ENCODE results near the gene BMPR2.

The BMPR2 gene

GRCh38 chr2:202375609-202376408, at the start of gene BMPR2:
TSS of gene BMPR2 (plus strand) at chr2:202376327. CDS start at chr2:202377475, 1,148 bp downstream.
- TF ChIP-seq GATA2 (IDR thresholded peaks at IDR 0.05; ENCODE audit: low read depth, low read length), result no peak
- TF ChIP-seq GATA3 (IDR thresholded peaks at IDR 0.05; ENCODE audit: low read depth, low read length), result no peak

DNA sequence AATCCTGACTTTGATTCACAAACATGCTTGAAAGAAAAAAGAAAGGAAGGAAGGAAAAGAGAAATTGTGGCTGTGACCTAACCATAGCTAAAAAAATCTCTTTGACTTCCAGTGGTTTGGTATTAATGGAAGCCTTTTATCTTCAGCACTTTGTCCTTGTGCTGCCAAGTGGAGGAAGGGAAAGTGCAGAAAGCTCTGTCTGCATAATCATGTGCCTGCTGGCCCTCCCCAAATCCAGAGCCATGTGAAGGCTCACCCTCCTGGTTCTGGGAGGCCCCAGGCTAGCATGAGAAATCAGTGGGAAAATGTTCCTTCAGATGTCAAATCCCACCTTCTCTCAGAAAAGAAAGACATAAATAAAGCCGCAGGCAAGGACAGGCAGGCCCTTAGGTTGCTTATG, 48.3 kb upstream of the BMPR2 start:
- TF ChIP-seq GATA3 (IDR thresholded peaks at IDR 0.05; ENCODE audit: low read depth, low read length) (no peak), GATA2 (IDR thresholded peaks at IDR 0.05; ENCODE audit: low read depth, low read length) (no peak)

GRCh38 chr2:202335791-202336467, 40.2 kb upstream of the BMPR2 start:
- TF ChIP-seq GATA2 (IDR thresholded peaks at IDR 0.05; ENCODE audit: low read depth, low read length) (no peak), GATA3 (IDR thresholded peaks at IDR 0.05; ENCODE audit: low read depth, low read length) (no peak)

DNA sequence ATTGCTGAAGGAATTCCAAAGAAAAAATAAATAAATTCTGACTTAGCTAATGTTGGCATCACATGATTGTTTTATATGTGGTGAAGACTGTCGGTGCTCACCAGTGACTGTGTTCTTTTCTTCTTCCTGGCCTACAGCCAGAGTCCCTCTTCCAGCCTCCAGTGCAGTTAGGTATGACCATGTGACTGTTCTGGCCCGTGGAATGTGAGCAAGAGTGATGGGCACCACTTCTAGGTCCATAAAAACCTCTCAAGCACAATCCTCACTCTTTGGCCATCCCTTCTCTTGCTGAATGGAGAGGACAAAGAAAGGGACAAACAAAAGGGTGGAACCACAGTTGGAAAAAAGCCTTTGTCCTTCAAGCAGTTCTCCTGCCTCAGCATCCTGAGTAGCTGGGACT, 39.0 kb upstream of the BMPR2 start:
- TF ChIP-seq GATA3 (IDR thresholded peaks at IDR 0.05; ENCODE audit: low read depth, low read length), result no peak
- TF ChIP-seq GATA2 (IDR thresholded peaks at IDR 0.05; ENCODE audit: low read depth, low read length), result no peak

- TF ChIP-seq GATA2 (IDR thresholded peaks at IDR 0.05; ENCODE audit: low read depth, low read length) (no peak), GATA3 (IDR thresholded peaks at IDR 0.05; ENCODE audit: low read depth, low read length) (no peak)
Observed at GRCh38 chr2:202337706-202338346, 38.3 kb upstream of the BMPR2 start.

GRCh38 chr2:202339071-202339870, 36.9 kb upstream of the BMPR2 start:
- TF ChIP-seq GATA2 (IDR thresholded peaks at IDR 0.05; ENCODE audit: low read depth, low read length), result no peak
- no peak for TF ChIP-seq GATA3 (IDR thresholded peaks at IDR 0.05; ENCODE audit: low read depth, low read length)

DNA sequence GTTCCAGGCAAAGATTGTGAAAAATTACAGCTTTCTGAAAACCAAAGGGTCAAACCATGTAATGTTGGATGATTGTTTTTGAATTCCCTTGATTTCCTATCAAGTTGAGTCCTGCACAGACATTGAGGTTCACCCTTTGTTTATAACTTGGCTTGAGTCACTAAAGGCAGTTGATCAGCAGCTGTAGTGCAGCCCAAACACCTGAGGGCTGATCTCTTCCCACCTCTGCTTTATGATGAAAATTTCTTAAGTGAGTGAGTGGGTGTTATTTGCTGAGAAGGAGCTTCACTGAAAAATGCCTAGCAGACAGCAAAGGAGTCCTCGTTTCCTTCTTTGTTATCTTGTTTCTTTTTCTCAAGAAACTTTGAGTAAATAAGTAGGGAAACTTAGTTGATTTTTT, 31.9 kb upstream of the BMPR2 start:
- TF ChIP-seq GATA3 (IDR thresholded peaks at IDR 0.05; ENCODE audit: low read depth, low read length), result no peak
- no peak for TF ChIP-seq GATA2 (IDR thresholded peaks at IDR 0.05; ENCODE audit: low read depth, low read length)

GRCh38 chr2:202346180-202346579, 29.9 kb upstream of the BMPR2 start:
- no peak for TF ChIP-seq GATA2 (IDR thresholded peaks at IDR 0.05; ENCODE audit: low read depth, low read length)
- TF ChIP-seq GATA3 (IDR thresholded peaks at IDR 0.05; ENCODE audit: low read depth, low read length), result no peak

DNA sequence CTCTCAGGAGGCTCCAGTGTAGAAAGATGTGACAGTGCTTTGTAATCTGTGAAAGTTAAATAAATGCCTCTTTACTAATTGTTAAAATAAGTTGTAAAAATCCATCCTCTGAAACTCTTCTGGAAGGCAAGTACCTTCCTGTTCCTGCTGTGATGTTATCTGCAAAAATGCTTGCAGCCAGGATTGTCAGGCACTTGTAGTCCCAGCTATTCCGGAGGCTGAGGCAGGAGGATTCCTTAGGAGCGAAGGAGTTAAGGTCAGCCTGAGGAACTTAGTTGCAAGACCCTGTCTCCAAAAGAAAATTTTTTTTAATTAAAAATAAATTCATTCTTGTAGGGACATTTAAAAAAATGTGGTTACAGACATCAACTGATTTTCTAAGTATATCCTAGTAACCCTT, 22.7 kb upstream of the BMPR2 start:
- TF ChIP-seq GATA3 (IDR thresholded peaks at IDR 0.05; ENCODE audit: low read depth, low read length) (no peak), GATA2 (IDR thresholded peaks at IDR 0.05; ENCODE audit: low read depth, low read length) (no peak)

DNA sequence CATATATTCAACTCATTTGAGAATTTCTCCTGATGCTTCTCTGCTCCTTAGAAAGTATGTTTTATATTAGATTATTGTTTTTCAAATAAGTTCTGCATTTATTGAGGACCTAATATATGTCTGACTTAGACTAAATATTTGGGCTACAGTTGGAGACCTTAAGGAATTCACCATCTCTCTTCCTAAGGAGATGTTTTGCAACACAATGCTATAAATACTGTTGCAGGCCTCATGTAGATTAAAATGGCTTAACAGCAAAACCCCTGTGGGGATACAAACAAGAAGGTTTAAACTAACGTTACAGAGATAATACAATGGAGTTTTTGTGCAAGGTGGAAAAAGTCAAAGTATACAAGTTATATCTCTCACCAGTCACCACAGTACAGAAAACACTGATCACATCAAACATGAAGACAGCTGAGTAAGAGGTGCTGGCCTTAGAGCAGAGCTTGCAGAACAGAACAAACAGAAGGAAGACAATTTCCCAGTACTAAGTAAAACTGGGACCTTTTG, 20.1 kb upstream of the BMPR2 start:
- TF ChIP-seq GATA3 (IDR thresholded peaks at IDR 0.05; ENCODE audit: low read depth, low read length), result no peak
- TF ChIP-seq GATA2 (IDR thresholded peaks at IDR 0.05; ENCODE audit: low read depth, low read length), result no peak

DNA sequence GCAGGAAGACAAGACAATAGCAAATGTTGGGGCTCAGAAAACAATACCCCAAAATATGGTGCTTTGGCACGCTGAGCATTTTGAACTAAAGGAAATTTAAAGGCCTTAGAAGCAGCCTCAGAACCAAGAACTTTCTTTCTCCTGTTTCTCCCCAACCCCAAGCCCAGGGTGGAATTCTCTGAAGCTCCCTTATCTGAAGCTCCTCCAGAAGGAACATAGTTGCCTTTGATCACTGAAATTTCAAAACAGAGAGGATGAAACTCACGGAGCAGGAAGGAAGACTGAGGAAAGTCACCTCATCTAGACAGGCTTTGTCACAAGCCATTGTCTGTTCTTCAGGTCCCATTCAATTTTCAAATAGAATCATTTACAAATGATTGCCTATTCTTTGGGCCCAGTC, 15.5 kb upstream of the BMPR2 start:
- TF ChIP-seq GATA2 (IDR thresholded peaks at IDR 0.05; ENCODE audit: low read depth, low read length) (no peak), GATA3 (IDR thresholded peaks at IDR 0.05; ENCODE audit: low read depth, low read length) (no peak)

DNA sequence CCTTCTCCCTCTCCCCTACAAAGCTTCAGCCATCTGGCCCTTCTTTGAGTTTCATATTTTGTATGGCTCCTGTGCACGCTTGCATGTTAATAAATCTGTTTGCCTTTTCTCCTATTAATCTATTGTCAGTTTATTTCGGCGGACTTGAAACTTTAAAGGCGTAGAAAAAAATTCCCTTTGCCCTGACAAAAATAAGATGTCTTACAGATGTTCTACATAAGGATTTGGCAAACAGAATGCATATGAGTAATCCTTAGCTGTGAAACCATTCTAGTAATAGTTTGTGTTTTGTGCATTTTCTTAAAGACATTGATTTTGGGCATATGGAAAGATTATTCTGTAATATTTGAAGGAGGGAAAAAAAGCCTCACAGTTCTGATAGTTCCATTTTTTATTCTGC, 15.0 kb upstream of the BMPR2 start:
- TF ChIP-seq GATA2 (IDR thresholded peaks at IDR 0.05; ENCODE audit: low read depth, low read length) (no peak), GATA3 (IDR thresholded peaks at IDR 0.05; ENCODE audit: low read depth, low read length) (no peak)

DNA sequence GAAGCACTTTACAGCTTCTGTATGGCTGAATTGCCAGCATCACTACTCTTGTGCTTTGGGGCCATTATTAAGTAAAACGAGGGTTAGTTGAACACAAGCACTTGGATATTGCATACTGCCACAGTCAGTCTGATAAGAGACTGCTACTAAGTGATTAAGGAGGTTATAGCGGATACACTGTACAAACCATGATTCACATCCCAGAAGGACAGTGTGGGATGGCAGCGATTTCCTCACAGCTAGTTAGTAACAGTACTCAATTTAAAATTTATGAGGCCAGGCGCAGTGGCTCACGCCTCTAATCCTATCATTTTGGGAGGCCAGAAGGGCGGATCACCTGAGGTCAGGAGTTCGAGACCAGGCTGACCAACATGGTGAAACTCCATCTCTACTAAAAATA, 2.6 kb upstream of the BMPR2 start:
- TF ChIP-seq GATA3 (IDR thresholded peaks at IDR 0.05; ENCODE audit: low read depth, low read length) (no peak), GATA2 (IDR thresholded peaks at IDR 0.05; ENCODE audit: low read depth, low read length) (no peak)
